ENCODE measurements around the gene PBX1. TPM values are rescaled to one million over a fixed set of nuclear protein-coding genes. Genes with fewer than 3 reads are reported as not detected.

The PBX1 gene
- total RNA-seq, 2 experiments from 2014 or later = 0.11 to 0.51 TPM

DNA sequence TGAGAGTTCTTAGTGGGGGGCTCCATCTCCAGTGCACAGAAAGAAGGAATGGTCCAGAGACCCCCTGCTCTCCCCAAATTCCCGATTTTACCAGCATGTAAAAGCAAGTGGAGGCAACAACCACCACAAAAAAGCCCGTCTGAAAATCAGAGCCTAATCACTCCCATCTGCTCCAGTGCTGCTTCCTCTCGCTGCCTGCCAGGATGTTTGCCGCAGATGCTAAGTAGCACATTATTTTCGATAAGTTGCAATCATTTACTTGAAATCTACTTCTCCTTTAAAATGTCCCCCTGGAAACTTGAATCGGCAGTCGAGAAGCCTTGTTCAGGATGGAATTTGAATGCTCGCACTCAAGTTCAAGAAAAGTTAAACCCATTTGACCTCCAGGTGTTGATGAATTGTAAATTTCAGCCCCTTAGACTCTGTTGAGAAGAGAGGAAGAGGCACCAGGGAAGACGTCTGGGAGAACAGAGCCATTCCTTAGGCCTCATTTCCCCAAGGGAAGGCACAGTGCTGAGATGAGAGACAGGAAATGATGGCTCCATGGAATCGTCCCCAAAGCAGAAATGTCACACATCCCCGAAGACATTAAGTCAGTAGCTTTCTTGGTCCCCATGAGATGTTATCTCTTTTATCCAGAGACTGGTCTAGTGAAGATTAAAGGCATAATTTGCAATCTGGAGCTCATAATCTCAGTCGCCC lies 221.3 kb downstream of the PBX1 start:
- ATAC-seq (ENCODE audit: low read depth) (no peak), DNase-seq (no peak)
- Mint-ChIP-seq H3K9me3 (no peaks in the 10 kb centered on the region), H3K4me1 (no peaks in the 10 kb centered on the region), H3K4me3 (no peak overlapping the region), H3K27ac (no peak overlapping the region), H3K27me3 (no peaks in the 10 kb centered on the region), H3K36me3 (no peaks in the 10 kb centered on the region)
- POLR2A ChIA-PET = no interaction called here

GRCh38 chr1:164780863-164781262 lies 221.9 kb downstream of the PBX1 start:
- POLR2A ChIA-PET = no interaction called here
- Mint-ChIP-seq H3K27ac (no peak overlapping the region), H3K9me3 (no peaks in the 10 kb centered on the region), H3K4me3 (no peak overlapping the region), H3K4me1 (no peaks in the 10 kb centered on the region), H3K36me3 (no peaks in the 10 kb centered on the region), H3K27me3 (no peaks in the 10 kb centered on the region)
- ATAC-seq (ENCODE audit: low read depth) (no peak), DNase-seq (no peak)

DNA sequence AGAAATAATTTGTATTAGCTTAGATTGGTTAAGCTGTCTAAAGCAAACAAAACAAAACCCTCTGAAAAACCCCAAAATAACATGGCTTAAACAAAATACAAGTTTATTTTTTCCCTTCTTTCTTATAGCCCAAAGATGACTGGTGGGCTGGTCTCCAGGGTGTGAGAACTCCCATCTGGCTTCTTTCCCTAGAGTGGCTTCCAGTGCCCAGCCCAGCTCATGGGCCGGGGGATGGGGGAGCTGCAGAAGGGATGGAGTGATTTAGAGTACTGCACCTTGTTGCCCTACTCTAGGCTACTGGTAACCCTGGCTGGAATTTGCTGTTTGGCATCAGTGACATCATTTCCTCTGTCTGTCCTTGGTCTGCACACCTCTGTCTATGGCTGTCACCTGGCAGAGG lies 223.0 kb downstream of the PBX1 start:
- ATAC-seq (ENCODE audit: low read depth) (no peak), DNase-seq (no peak)
- Mint-ChIP-seq H3K36me3 (no peaks in the 10 kb centered on the region), H3K9me3 (no peaks in the 10 kb centered on the region), H3K27me3 (no peaks in the 10 kb centered on the region), H3K4me3 (no peak overlapping the region), H3K27ac (no peak overlapping the region), H3K4me1 (no peaks in the 10 kb centered on the region)
- POLR2A ChIA-PET = no interaction called here

GRCh38 chr1:164783778-164784555 lies 225.0 kb downstream of the PBX1 start:
- no peak for DNase-seq
- Mint-ChIP-seq H3K27me3 (no peaks in the 10 kb centered on the region), H3K9me3 (no peaks in the 10 kb centered on the region), H3K36me3 (no peaks in the 10 kb centered on the region), H3K4me1 (peaks cover 4% of the 10 kb centered on the region), H3K4me3 (no peak overlapping the region), H3K27ac (no peak overlapping the region)
- POLR2A ChIA-PET = no interaction called here
- no peak for ATAC-seq (ENCODE audit: low read depth)

- POLR2A ChIA-PET = no interaction called here
- ATAC-seq (ENCODE audit: low read depth) = no peak
Measured at GRCh38 chr1:164784960-164785359, 226.0 kb downstream of the PBX1 start.

GRCh38 chr1:164785841-164786534 lies 227.0 kb downstream of the PBX1 start:
- Mint-ChIP-seq H3K27me3 (no peaks in the 10 kb centered on the region), H3K4me1 (peaks cover 4% of the 10 kb centered on the region), H3K27ac (no peak overlapping the region), H3K9me3 (no peaks in the 10 kb centered on the region), H3K36me3 (no peaks in the 10 kb centered on the region), H3K4me3 (no peak overlapping the region)
- no peak for DNase-seq
- no peak for ATAC-seq (ENCODE audit: low read depth)
- POLR2A ChIA-PET = no interaction called here

More at GRCh38 chr1:164784960-164785359, 226.0 kb downstream of the PBX1 start:
- no peak overlapping the region for H3K4me3 Mint-ChIP-seq
- H3K27ac Mint-ChIP-seq = no peak overlapping the region
- no peaks in the 10 kb centered on the region for H3K36me3 Mint-ChIP-seq
- no peaks in the 10 kb centered on the region for H3K9me3 Mint-ChIP-seq
- no peak for DNase-seq
- peaks cover 4% of the 10 kb centered on the region for H3K4me1 Mint-ChIP-seq
- no peaks in the 10 kb centered on the region for H3K27me3 Mint-ChIP-seq

DNA sequence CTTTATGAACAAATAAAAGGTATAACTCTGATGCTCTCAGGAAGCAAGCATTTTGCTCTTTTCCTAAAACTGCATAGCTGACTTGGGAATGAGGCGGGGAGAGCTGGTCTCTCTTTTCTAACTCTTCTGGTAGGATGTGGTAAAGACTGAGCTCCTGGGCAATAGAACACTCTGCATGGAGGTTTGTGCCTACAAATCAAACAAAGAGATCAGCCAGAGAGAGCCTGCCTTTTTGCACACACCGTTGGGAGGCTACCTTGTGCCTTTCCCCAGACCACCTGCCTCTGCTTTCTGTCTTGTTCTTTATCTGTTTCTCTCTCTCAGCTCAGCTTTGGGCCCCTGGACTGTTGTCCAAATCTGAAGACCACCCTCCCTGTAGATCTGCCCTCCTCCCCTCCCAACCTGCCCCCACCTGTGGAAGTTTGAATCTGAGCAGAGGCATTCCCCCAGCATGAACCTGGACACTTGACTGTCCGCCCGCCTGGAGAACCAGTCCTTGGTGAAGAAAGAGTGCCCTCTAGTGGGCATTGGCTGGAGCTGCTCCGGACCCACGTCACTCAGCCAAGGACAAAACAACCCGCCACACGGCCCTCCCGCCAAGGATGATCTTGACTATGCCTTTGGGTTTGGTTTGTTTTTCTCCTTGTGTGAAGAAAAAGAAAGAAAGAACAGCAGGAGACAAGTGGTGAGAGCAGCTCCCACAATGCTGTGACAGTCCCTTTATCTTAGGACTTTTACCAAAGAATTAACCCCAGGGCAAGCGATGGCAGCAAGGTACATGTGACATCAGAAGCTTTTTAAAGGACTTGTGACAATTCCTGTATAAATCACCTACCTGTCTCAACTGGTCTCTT lies 228.2 kb downstream of the PBX1 start:
- Mint-ChIP-seq H3K9me3 (no peaks in the 10 kb centered on the region), H3K4me3 (no peak overlapping the region), H3K27me3 (no peaks in the 10 kb centered on the region), H3K27ac (no peak overlapping the region), H3K4me1 (peaks cover 4% of the 10 kb centered on the region), H3K36me3 (no peaks in the 10 kb centered on the region)
- POLR2A ChIA-PET = no interaction called here
- peak; percentile 57 for DNase-seq
- peak; percentile 68 for ATAC-seq (ENCODE audit: low read depth)

- ATAC-seq (ENCODE audit: low read depth) (no peak), DNase-seq (no peak)
Measured at GRCh38 chr1:164787834-164788231, 228.8 kb downstream of the PBX1 start.

DNA sequence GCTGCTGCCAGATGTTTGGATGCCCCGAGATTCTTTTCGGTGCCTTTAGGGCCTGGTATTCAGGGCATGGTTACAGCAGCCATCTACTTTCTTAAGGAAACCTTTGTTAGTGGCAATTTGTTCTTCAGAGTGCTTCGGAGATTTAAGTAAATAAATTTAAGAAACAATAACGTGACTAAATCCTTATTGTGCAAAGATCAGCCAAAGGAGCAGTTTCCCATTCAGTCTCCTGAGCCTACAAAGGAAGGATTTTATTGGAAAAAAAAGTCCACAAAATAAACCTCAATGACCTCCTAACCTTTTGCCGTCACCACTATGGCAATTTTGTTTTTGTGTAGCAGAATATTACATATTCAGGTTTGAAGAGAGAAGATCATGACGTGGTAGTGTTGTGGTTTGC lies 231.1 kb downstream of the PBX1 start:
- Mint-ChIP-seq H3K27ac (no peak overlapping the region), H3K36me3 (no peaks in the 10 kb centered on the region), H3K4me1 (peaks cover 4% of the 10 kb centered on the region), H3K4me3 (no peak overlapping the region), H3K27me3 (no peaks in the 10 kb centered on the region), H3K9me3 (no peaks in the 10 kb centered on the region)
- POLR2A ChIA-PET = no interaction called here
- DNase-seq (no peak), ATAC-seq (ENCODE audit: low read depth) (no peak)

More at GRCh38 chr1:164787834-164788231, 228.8 kb downstream of the PBX1 start:
- H3K27ac Mint-ChIP-seq = no peak overlapping the region
- H3K4me1 Mint-ChIP-seq = peaks cover 4% of the 10 kb centered on the region
- H3K27me3 Mint-ChIP-seq = no peaks in the 10 kb centered on the region
- H3K9me3 Mint-ChIP-seq = no peaks in the 10 kb centered on the region
- POLR2A ChIA-PET = no interaction called here
- no peak overlapping the region for H3K4me3 Mint-ChIP-seq
- H3K36me3 Mint-ChIP-seq = no peaks in the 10 kb centered on the region

GRCh38 chr1:164792410-164793004 lies 233.5 kb downstream of the PBX1 start:
- Mint-ChIP-seq H3K27me3 (no peaks in the 10 kb centered on the region), H3K27ac (no peak overlapping the region), H3K36me3 (no peaks in the 10 kb centered on the region), H3K9me3 (no peaks in the 10 kb centered on the region), H3K4me3 (no peak overlapping the region), H3K4me1 (no peaks in the 10 kb centered on the region)
- POLR2A ChIA-PET = no interaction called here
- no peak for ATAC-seq (ENCODE audit: low read depth)
- DNase-seq = no peak

GRCh38 chr1:164794356-164794755 lies 235.4 kb downstream of the PBX1 start:
- no peak overlapping the region for H3K27ac Mint-ChIP-seq

DNA sequence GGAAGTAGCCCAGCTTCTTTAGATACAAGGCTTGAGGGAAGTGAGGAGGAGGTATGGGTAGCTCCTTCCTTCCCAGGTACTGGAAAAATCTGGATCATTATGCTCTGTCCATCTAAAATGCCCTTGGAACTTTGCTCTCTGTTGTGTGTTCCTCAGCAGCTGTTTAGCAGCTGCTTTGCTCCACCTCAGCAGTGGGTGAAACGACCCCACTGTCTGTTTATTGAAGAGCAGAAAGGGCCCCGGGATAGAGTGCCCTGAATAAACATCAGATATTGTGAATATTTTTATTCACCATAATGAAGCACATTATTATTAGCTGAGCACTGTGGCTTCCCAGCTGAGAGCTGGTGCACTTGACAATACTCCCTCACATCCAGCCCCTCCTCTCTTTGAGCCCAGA lies 237.9 kb downstream of the PBX1 start:
- H3K9me3 Mint-ChIP-seq = no peaks in the 10 kb centered on the region
- H3K27ac Mint-ChIP-seq = no peak overlapping the region
- POLR2A ChIA-PET = no interaction called here
- H3K4me1 Mint-ChIP-seq = no peaks in the 10 kb centered on the region
- DNase-seq (no peak), ATAC-seq (ENCODE audit: low read depth) (no peak)
- H3K36me3 Mint-ChIP-seq = no peaks in the 10 kb centered on the region
- H3K27me3 Mint-ChIP-seq = no peaks in the 10 kb centered on the region
- no peak overlapping the region for H3K4me3 Mint-ChIP-seq

More at GRCh38 chr1:164794356-164794755, 235.4 kb downstream of the PBX1 start:
- no peak for DNase-seq
- ATAC-seq (ENCODE audit: low read depth) = no peak
- no peaks in the 10 kb centered on the region for H3K36me3 Mint-ChIP-seq
- H3K9me3 Mint-ChIP-seq = no peaks in the 10 kb centered on the region
- POLR2A ChIA-PET = no interaction called here
- H3K4me1 Mint-ChIP-seq = no peaks in the 10 kb centered on the region
- H3K27me3 Mint-ChIP-seq = no peaks in the 10 kb centered on the region
- H3K4me3 Mint-ChIP-seq = no peak overlapping the region

DNA sequence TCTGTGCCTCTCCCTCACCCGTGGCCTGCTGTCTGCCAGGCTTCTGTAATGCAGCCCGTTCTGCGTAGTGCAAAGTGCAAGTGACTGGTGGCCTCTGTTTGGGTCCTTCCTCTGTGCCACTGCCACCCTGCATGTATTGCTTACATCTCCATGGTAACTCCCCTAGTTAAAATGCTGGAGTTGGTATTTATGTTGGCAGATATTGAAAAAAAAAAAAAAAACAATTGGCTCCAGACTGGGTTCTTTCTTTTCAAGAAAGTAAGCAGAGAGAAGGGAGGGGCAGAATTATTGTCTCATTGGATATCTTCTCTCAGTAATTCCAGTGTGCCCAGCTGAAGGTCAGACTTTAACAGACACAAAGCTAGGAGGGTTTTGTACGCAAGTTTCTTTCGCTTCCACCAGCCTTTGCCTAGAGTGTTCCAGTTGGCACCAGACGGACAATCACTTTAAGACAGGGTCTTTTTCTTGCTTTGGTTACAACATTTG lies 242.3 kb downstream of the PBX1 start:
- no peaks in the 10 kb centered on the region for H3K36me3 Mint-ChIP-seq
- H3K27me3 Mint-ChIP-seq = no peaks in the 10 kb centered on the region
- POLR2A ChIA-PET = no interaction called here
- no peaks in the 10 kb centered on the region for H3K9me3 Mint-ChIP-seq
- ATAC-seq (ENCODE audit: low read depth) (no peak), DNase-seq (no peak)
- H3K4me1 Mint-ChIP-seq = no peaks in the 10 kb centered on the region
- H3K4me3 Mint-ChIP-seq = no peak overlapping the region
- no peak overlapping the region for H3K27ac Mint-ChIP-seq

Data from activated naive CD8-positive, alpha-beta T cell treated with anti-CD3 and anti-CD28 coated beads, Interleukin-2, amount 10 ng/mL, durations not matched to agents 7 days and 5 days (primary cell).